Kidney epithelial cell (primary cell): Measurements from ENCODE around the gene SRGAP1. TPM values are rescaled to one million over a fixed set of nuclear protein-coding genes. Genes with fewer than 3 reads are reported as not detected.

Source experiments
- DNase-seq: peaks from one replicate; pipeline ENCODE4 v3.0.0-alpha.2; 2010; ENCODE audit warnings: low read depth
- H3K27me3 ChIP-seq: 2 replicates; pipeline ENCODE4 v1.6.0; 2011; ENCODE audit warnings: low read length; ENCODE audit not compliant: control insufficient read depth, insufficient read depth
- H3K36me3 ChIP-seq: 2 replicates; pipeline ENCODE4 v1.5.1; 2011; ENCODE audit warnings: low read length; ENCODE audit not compliant: control insufficient read depth, insufficient read depth
- H3K4me3 ChIP-seq: 2 replicates; pipeline ENCODE4 v1.5.1; 2011; ENCODE audit warnings: low read depth, mild to moderate bottlenecking, control low read depth, low read length
- CTCF ChIP-seq: IDR thresholded peaks from 2 replicates; pipeline ENCODE4 v1.5.1; 2011; ENCODE audit warnings: mild to moderate bottlenecking, moderate library complexity, low read length, control low read depth, inconsistent platforms; ENCODE audit not compliant: insufficient read depth, poor library complexity, severe bottlenecking
- total RNA-seq: library from RNA; depleted of rRNA; stranded (reverse); fragments of >200 nt; gene quantifications from 2 replicates; pipeline ENCODE4 v1.2.3, GENCODE V29; 2015

SRGAP1 gene
- total RNA-seq, 1 donor from 2014 or later, result 28.9 TPM

DNA sequence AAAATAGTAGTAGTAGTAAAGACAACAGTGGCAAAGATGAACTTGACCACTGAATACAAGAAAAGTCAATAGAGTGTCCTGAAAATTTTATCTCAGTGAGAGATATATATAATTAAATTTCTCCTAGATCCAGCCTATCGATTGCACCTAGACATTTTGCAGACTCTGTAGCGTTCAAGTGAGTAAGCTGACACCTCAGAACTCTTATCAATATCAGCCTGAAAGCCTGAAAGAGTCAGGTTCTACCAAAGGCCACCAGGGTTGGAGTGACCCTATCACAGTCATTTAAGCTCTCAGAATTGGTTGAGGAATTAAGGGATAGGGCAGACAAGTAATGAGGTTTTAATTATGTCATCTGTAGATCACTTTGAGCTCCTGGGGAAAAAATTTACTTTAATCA, 174.6 kb downstream of the SRGAP1 start:
- no peak for TF ChIP-seq CTCF
- no peak overlapping the region for H3K4me3 ChIP-seq
- no peaks in the 10 kb centered on the region for H3K36me3 ChIP-seq
- no peak for DNase-seq
- no peaks in the 10 kb centered on the region for H3K27me3 ChIP-seq

GRCh38 chr12:64019654-64020053, 175.2 kb downstream of the SRGAP1 start:
- TF ChIP-seq CTCF, result no peak
- no peak overlapping the region for H3K4me3 ChIP-seq
- H3K27me3 ChIP-seq, result no peaks in the 10 kb centered on the region
- no peak for DNase-seq
- no peaks in the 10 kb centered on the region for H3K36me3 ChIP-seq

DNA sequence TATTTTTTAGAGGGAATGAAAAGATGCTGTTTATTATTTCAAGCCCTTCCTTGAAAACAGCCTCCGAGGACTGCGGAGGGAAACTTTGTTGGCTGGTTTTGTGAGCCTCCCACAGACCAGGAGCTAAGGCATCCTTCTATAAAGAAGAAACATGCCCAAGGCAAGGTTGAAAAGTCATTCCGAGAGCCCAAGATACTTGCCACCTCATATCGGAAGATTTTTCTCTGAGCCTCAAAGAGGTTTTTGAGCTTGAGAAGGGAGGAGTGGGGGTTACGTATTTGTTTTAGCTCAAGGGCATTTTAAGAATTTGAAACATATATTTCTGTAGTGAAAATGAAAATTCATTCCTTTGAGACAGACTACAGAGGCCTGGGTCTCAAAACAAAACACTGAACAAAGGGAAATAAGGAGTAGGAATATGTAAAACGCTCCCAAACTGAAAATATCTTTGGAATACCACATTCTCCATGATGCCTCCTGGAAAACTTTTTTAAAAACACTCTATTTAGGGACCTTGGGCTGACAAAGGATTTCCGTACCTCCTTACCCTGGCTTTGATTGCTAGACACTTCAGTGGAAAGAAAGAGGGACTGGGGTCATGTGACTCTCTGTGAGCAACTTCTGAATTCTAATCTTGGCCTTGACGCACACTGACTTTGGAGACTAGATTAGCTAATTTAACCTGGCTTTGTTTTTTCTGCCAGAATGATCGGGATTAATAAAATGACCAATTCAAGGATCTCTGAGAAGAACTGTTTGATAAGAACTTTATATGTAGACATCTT, 180.9 kb downstream of the SRGAP1 start:
- no peak for TF ChIP-seq CTCF
- DNase-seq, result no peak

DNA sequence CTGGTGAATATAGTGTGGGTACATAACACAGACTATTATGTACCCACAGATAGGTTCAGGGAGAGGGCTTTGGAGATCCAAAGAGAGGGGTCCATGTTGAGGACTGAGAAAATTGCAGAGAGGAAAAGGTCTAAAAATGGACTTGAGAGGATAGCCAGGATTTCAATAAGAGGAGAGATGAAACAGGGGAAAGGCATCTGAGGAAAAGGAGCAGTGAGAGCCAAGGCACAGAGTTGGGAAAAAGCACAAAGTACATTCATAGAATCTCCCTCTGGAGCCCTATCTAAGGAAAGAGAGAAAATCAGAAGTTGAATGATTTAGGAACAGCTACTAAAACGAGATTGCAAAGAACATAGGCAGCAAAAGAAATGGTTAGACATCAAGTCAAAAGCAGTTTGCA, 182.8 kb downstream of the SRGAP1 start:
- no peaks in the 10 kb centered on the region for H3K27me3 ChIP-seq
- H3K4me3 ChIP-seq, result no peak overlapping the region
- no peak for TF ChIP-seq CTCF
- no peaks in the 10 kb centered on the region for H3K36me3 ChIP-seq
- no peak for DNase-seq

More for the DNA sequence above, 180.9 kb downstream of the SRGAP1 start:
- no peaks in the 10 kb centered on the region for H3K27me3 ChIP-seq
- H3K36me3 ChIP-seq, result no peaks in the 10 kb centered on the region
- H3K4me3 ChIP-seq, result no peak overlapping the region

DNA sequence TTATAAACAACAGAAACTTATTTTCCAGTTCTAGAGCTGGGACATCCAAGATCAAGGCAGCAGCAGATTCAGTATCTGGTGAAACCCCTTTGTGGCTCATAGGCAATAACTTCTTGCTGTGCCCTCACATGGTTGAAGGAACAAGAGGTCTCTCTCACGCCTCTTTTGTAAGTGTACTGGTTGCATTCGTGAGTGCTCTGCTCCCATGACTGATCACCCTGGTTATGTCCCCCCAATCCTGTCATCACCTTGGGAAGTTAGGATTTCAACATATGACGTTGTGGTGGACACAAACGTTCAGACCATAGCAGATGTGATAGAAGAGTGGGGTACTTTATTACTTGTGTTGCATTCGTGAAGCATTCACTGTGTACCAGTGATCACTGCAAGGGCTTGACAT, 184.0 kb downstream of the SRGAP1 start:
- H3K36me3 ChIP-seq, result no peaks in the 10 kb centered on the region
- DNase-seq, result no peak
- no peak overlapping the region for H3K4me3 ChIP-seq
- no peaks in the 10 kb centered on the region for H3K27me3 ChIP-seq
- no peak for TF ChIP-seq CTCF
